Measurements from ENCODE around the gene MTHFD1. TPM values are rescaled to one million over a fixed set of nuclear protein-coding genes. Genes with fewer than 3 reads are reported as not detected.

Gene MTHFD1
- total and polyA plus RNA-seq, 2 of the 4 experiments (the other 2 are of a cell fraction) = 32.2 to 64.9 TPM

- TSS peak; percentile 65 for BruUV-seq (replicated peaks)
- in situ Hi-C loops (cut with MboI; ENCODE audit: low sequenced_read_pairs) = no loop called here
- dilution Hi-C loops (cut with HindIII; ENCODE audit: low sequenced_read_pairs, unreplicated experiment) = no loop called here
Observed at GRCh38 chr14:64387232-64387781, 846 bp upstream of the MTHFD1 start.

More at GRCh38 chr14:64387232-64387781, 846 bp upstream of the MTHFD1 start:
- H2AK9ac ChIP-seq (replicated peaks; ENCODE audit: low read depth, low read length, poor library complexity) = peak overlapping the region; percentile 94
- no peaks in the 10 kb centered on the region for H3K4me1 ChIP-seq (ENCODE audit: control insufficient read depth, insufficient read depth, low read length)
- TF ChIP-seq RAD21 (IDR thresholded peaks at IDR 0.05; ENCODE audit: low read length) (no peak), CHD1 (IDR thresholded peaks at IDR 0.05; ENCODE audit: low read depth, low read length) (no peak), CEBPB (IDR thresholded peaks at IDR 0.05; ENCODE audit: low read depth, low read length) (no peak), SMC3 (IDR thresholded peaks at IDR 0.05; ENCODE audit: low read depth, low read length) (no peak), MAZ (IDR thresholded peaks at IDR 0.05; ENCODE audit: borderline replicate concordance, low read depth, low read length) (no peak), RCOR1 (IDR thresholded peaks at IDR 0.05; ENCODE audit: insufficient replicate concordance, low read length) (no peak), POLR2A (IDR thresholded peaks at IDR 0.05; ENCODE audit: low read depth, low read length) (no peak), ELK1 (IDR thresholded peaks at IDR 0.05; ENCODE audit: borderline replicate concordance, low read depth, low read length) (no peak), NFE2L2 (IDR thresholded peaks at IDR 0.05; ENCODE audit: low read depth, low read length) (no peak), USF2 (IDR thresholded peaks at IDR 0.05; ENCODE audit: low read depth, low read length) (no peak), CTCF (conservative IDR thresholded peaks at IDR 0.05; ENCODE audit: low read depth, low read length) (no peak), RFX5 (IDR thresholded peaks at IDR 0.05; ENCODE audit: low read depth, low read length) (no peak)
- no peaks in the 10 kb centered on the region for H4K20me1 ChIP-seq (ENCODE audit: insufficient read depth, low read length)
- H3K4ac ChIP-seq (ENCODE audit: low read depth, low read length) = peak overlapping the region; percentile 77
- no peaks in the 10 kb centered on the region for H3K9me3 ChIP-seq (ENCODE audit: control insufficient read depth, insufficient read depth, low read length)
- no peaks in the 10 kb centered on the region for H3K36me3 ChIP-seq (ENCODE audit: control insufficient read depth, insufficient read depth, low read length)
- H2AK5ac ChIP-seq (ENCODE audit: low read depth, low read length) = peak overlapping the region; percentile 87
- peak overlapping the region; percentile 54 to 73 for H4K8ac ChIP-seq (ENCODE audit: low read depth in 2 of 2, low read length in 2 of 2)
- peak overlapping the region; percentile 68 for H3K9ac ChIP-seq (ENCODE audit: low read depth, low read length)
- H3K56ac ChIP-seq (ENCODE audit: extremely low read depth, insufficient read depth, low read length) = peak overlapping the region; percentile 75; the same call in 1 of the 2 replicates
- H3K27me3 ChIP-seq (ENCODE audit: control insufficient read depth, insufficient read depth, low read length) = no peaks in the 10 kb centered on the region
- ChIA-PET POLR2A (ENCODE audit: unreplicated experiment) (interaction anchor here (0.6 to 1.0 kb wide), 2 partner anchors 26 to 34 kb away, joined by 3 to 4 read pairs; no protein-coding TSS in a partner anchor), CTCF (no interaction called here)
- no peaks in the 10 kb centered on the region for H3K9me1 ChIP-seq (ENCODE audit: insufficient read depth, low read length)
- H3K4me2 ChIP-seq (ENCODE audit: low read depth, low read length) = peak overlapping the region; percentile 92
- DNase-seq = peak; percentile 19
- H4K91ac ChIP-seq (ENCODE audit: insufficient read depth, low read depth, low read length) = peak overlapping the region; percentile 29
- H4K5ac ChIP-seq (ENCODE audit: low read depth, low read length) = peak overlapping the region; percentile 73
- ATAC-seq (ENCODE audit: low read depth) = peak; percentile 4; the same call in 1 of the 2 replicates
- H3K14ac ChIP-seq (replicated peaks; ENCODE audit: low read depth, low read length) = peak overlapping the region; percentile 90
- H3K4me3 ChIP-seq (ENCODE audit: insufficient read depth, low read depth, low read length) = peak overlapping the region; percentile 63
- intact Hi-C loops (cut with micrococcal nuclease) = no loop called here
- peak overlapping the region; percentile 61 for H3K23ac ChIP-seq (ENCODE audit: low read depth, low read length)
- peaks cover 10 to 32% of the 10 kb centered on the region in 2 experiments; a peak in 3 of 4 replicates for H3K79me1 ChIP-seq (ENCODE audit: low read depth in 1 of 2, low read length in 2 of 2)
- WGBS, 2 experiments (ENCODE audit: extremely low coverage in 2 of 2, insufficient read length in 1 of 2) = 20% methylated on average over 5 of the region's 28 CpGs; no CpG with 5 or more reads in 1 of the 2 experiments
- H2AFZ ChIP-seq (replicated peaks; ENCODE audit: low read length, poor library complexity) = peak overlapping the region; percentile 95
- H2BK5ac ChIP-seq (ENCODE audit: low read depth, low read length, poor library complexity, severe bottlenecking) = peak overlapping the region; percentile 29
- 0 out of 2 replicates have a peak overlapping the region, but pooled peaks have one; percentile 2 for H3K18ac ChIP-seq (ENCODE audit: low read depth, low read length)
- no peak overlapping the region for H2BK20ac ChIP-seq (ENCODE audit: low read depth, low read length)
- H3K27ac ChIP-seq (ENCODE audit: insufficient read depth, low read length) = peak overlapping the region; percentile 75
- H2BK120ac ChIP-seq (ENCODE audit: low read depth, low read length) = 0 out of 2 replicates have a peak overlapping the region, but pooled peaks have one; percentile 1
- no peak overlapping the region for H2BK15ac ChIP-seq (ENCODE audit: low read depth, low read length)

Data from IMR-90 (cell line).